Activated CD8-positive, alpha-beta memory T cell treated with anti-CD3 and anti-CD28 coated beads, Interleukin-2, amount 50 U/mL, for 24 hours (primary cell): ENCODE results near the gene ABHD4.
"Not testable (repeated sequence)": the region's sequence is repeated elsewhere in the genome, so short reads cannot be mapped to it uniquely, and the experiment has no call there.

Experiments used
- DNase-seq: peaks from one replicate; pipeline ENCODE4 v3.0.0-alpha.2; 2020; ENCODE audit errors: extremely low read depth

ABHD4 gene

DNA sequence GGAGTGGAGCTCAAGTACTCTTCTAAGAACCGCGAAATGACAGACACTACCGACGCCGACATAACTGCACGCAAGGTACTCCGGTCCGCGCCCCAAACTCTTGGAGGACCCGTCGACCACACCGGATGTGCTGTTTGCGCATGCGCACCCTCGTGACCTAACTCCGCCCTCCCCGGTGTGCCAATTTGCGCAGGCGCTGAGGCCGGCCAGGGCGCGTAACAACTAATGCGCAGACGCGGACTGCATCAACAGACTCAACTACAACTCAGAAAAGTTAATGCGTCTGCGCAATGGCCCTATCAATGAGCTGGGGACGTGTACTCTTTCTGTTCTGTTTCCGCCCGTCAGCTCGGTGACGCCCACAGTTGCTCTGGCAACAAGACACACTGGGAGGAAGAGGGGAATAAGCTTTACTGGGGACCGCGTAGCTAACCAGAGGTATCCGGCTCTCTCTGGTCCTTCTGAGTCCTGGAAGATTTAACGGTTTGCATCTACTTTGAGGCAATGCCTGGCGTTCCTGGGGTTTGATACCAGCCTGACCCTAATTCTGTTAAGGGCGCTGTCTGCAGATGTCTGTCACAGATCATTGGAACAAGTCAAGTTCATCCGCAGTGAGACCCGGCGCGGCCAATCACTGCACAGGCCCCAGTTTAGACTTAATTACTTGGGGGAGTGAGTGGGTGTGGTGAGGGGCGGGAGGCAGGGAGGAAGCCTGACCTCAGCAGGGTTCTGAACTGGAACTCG, 8.8 kb upstream of the ABHD4 start, which contains the start of gene DAD1:
Gene DAD1, minus strand, starts transcription at position 129 of the 744 bp plus-strand sequence. Its CDS starts 67 bp downstream, at position 62.
- peak; percentile 99 for DNase-seq

DNA sequence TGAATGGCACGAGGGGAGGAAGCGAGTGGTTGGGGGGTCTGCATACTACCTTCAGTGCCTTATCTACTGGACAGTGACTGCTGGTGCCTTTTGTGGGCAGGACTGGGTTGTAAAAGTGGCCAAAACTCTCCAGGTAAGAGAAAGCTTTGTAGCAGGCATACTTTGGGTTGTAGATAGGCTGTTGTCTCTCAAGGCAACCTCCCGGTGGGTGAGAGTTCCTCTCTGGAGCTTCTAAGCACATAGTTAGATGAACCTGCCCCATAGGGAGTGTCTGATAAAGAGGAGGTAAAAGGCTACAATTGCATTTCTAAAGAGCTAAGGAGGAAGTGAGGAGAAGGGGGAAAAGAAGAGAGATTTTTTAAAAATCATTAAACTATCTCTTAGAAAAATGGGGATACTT, 4.9 kb upstream of the ABHD4 start:
- no peak for DNase-seq

- DNase-seq, result no peak
Measured at GRCh38 chr14:22593601-22594000, 4.5 kb upstream of the ABHD4 start.

- no peak for DNase-seq
Measured at GRCh38 chr14:22594156-22594716, 3.9 kb upstream of the ABHD4 start.

DNA sequence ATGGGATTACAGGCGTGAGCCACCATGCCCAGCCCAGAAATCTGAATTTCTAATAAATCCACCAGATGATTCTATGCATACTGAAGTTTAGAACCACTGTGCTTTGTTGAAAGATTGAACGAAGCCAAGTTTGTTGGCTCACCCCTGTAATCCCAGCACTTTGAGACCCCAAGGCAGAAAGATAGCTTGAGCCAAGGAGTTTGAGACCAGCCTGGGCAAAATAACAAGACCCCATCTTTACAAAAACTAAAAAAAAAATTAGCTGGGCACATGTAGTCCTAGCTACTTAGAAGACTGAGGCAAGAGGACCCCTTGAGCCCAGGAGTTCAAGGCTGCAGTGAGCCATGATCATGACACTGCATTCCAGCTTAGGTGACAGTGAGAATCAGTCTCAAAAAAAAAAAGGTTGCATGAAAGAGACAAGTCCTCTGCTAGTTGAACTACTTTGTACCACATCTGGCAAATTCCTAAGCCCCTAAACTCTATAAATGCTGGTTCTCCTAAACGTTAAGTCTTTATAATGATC, 1.7 kb upstream of the ABHD4 start:
- no peak for DNase-seq

GRCh38 chr14:22597265-22597664, 835 bp upstream of the ABHD4 start:
- DNase-seq, result no peak

GRCh38 chr14:22597771-22598098, 365 bp upstream of the ABHD4 start:
- no peak for DNase-seq

- no peak for DNase-seq
Measured at GRCh38 chr14:22598896-22599244, 770 bp downstream of the ABHD4 start.

DNA sequence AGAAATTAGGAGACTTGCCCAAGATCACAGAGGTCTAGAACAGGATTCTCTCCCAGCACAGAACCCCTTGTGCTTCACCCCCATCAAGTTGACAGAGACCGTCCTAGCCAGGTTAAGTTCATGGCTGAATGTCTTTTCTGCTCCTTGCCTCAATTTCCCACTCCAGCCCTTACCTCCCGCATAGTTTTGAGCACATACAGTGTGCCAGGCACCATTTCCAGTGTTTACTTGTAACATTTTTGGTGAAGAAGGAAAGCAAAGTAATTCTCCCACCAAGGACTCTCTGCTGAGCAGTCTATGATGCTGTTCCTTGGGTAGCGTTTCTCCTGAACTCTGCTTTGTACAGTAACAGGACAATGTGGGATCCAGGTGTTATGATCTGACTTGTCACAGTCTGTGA, 1.2 kb downstream of the ABHD4 start:
- DNase-seq, result no peak

DNA sequence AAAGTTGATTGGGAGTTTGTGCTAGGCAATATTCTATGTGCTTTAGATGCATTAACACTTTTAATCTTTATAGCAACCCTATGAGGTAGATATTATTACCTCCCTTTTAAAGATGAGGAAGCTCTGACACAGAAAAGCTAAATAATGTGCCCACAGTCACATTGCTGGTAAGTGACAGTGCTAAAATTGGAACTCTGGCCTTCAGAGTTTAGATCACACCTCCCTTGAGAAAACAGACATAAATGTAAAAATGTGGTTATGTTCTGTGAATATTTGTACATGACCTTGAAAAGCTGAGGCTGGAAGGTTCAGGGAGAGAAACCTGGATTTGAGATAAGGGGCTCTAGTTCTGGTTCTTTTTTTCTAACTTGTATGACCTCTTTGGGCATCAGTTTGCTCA, 1.9 kb downstream of the ABHD4 start:
- no peak for DNase-seq

DNA sequence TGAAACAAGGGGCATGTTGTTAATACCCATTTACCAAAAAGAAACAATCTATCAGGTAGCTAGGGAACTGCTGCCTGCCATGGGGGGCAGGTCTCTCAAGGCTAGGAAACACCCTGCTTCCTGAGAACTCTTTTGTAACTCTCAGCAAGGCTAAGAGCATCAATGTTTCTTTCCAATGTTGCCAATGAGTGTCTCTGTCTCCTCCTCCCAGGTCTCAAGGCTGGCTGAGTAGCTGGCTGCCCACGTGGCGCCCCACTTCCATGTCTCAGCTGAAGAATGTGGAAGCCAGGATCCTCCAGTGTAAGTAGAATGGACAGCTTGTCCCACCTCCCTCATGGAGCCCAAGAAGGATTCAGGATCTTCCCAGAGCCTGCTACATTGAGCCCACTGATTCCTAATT, 3.4 kb downstream of the ABHD4 start:
- DNase-seq, result no peak

DNA sequence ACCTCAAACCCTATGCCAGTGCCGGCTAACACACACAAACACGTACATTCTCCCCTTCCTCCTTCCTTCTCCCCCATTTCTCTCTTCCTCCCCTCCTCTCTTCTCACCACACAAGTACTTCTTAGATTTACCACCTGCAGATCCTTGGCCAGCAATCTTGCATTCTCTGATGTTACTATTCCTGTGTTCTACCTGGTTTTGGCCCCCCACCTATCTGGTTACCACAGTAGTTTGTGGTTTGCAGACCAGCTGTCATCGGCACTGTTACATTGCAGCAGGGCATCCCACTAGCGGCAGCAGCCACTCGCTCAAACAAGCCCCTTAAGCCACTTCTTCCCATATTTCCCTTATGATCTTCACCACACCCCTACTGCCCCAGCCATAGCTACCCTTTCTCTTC, 3.9 kb downstream of the ABHD4 start:
- no peak for DNase-seq

GRCh38 chr14:22602862-22603261, 4.8 kb downstream of the ABHD4 start:
- DNase-seq, result no peak

DNA sequence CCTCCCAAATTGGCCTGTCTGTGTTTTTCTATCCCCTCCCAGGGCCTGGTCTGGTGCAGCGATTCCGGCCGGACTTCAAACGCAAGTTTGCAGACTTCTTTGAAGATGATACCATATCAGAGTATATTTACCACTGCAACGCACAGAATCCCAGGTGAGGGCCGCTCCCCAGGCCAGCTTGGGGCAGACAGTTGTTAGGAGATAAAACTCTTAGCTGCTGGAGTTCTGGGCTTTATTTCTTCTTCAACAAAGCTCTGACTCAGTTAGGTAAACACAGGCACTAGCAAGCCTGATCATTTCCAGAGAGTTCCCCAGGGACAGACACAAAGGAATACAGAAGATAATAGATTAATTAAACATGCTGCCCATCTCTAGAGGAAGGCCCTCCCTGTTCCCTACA, 8.3 kb downstream of the ABHD4 start:
- DNase-seq, result no peak

GRCh38 chr14:22607291-22607690, 9.2 kb downstream of the ABHD4 start:
- DNase-seq, result no peak

DNA sequence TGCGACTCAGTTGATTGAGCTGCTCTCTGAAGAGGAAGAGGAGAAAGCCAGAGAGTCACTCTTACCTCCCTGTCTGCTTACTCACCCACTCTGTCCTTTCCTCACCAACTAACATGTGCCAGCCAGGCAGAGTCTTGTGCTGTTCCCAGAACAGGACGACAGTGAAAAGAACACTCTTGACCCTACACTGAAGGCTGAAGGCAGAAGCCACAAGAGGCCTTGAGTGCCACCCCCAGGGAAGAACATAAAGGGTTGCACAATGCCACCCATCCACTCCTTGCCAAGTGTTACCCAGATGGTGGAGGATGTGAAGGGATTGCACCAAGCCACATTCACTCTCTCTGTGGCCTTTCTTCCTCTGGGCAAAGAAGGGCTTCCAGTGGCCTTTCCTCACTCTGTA, 12.8 kb downstream of the ABHD4 start:
- no peak for DNase-seq

- DNase-seq, result no peak
Measured at GRCh38 chr14:22613106-22613695, 15.1 kb downstream of the ABHD4 start.

DNA sequence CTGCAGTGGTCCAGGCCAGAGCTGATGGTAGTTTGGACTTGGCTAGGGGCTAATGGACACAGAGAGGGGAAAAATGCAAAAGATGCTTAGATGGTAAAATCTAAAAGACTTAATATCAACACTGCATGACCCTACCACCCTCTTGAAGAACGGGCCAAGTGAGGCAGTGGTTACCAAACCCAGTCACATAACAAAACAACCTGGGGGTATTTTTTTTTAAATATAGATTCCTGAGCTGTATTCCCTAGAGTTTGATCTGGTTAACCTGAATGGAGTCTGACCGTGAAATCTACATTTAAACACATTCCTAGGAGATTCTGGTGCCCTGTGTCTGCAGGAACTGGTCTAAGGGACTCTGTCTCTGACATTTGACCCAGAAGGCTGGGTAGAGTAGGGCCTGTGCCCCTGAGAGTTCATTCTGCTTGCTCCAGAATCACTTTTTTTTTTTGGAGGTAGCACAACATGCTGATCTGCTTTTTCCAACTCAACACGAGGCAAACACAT, 15.7 kb downstream of the ABHD4 start:
- DNase-seq, result no peak

DNA sequence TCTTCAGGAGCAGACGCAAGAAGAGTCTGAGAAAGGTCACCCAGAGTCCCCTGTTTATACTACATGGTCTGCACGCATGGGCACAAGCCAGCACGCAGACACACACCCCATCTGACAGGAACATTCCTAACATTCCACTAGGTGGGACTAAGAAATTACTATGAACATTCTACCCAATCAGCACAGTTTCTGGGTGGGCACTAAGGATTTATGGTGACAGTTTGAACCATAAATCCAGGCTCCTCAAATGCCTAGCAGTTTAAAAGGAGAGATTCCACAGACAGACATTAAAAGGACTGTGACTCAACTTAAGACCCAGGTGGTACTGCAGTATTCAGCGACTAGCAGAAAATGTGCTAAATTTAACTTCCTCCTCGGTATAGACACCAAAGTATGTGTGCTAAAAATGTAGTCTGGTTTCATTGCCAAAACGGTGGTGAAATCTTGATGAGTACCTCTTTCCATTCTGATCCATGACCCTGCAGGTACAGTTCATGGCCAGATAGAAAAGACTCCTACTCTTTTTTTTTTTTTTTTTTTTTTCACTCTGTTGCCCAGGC, 16.2 kb downstream of the ABHD4 start:
- no peak for DNase-seq

DNA sequence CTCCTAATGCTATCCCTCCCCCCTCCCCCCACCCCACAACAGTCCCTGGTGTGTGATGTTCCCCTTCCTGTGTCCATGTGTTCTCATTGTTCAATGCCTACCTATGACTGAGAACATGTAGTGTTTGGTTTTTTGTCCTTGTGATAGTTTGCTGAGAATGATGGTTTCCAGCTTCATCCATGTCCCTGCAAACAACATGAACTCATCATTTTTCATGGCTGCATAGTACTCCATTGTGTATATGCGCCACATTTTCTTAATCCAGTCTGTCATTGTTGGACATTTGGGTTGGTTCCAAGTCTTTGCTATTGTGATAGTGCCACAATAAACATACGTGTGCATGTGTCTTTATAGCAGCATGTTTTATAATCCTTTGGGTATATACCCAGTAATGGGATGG, 17.7 kb downstream of the ABHD4 start:
- not testable (repeated sequence) for DNase-seq

- DNase-seq, result no peak
Measured at GRCh38 chr14:22622255-22622654, 24.2 kb downstream of the ABHD4 start.

GRCh38 chr14:22623047-22623446, 24.9 kb downstream of the ABHD4 start:
- no peak for DNase-seq

DNA sequence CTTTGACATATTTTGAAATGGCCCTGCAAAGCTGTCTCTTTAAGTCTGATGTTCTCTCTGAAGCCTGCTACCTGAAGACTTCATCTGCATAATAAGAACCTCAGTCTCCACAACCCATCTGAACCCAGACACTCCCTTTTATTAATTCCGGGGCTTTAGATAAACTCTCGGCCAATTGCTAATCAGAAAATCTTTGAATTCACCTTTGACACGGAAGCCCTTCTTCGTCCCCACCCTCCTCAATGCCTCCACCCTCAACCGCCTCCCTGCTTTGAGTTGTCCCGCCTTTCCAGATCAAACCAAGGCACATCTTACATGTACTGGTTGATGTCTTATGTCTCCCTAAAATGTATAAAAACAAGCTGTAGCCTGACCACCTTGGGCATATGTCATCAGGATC, 28.5 kb downstream of the ABHD4 start:
- DNase-seq, result no peak
